Activated effector memory CD4-positive, alpha-beta T cell treated with anti-CD3 and anti-CD28 coated beads, Interleukin-2, amount 50 U/mL, for 16 hours (primary cell): ENCODE results near the gene ARSJ.

Experiments used
- DNase-seq: peaks from one replicate; pipeline ENCODE4 v3.0.0-alpha.2; 2020

ARSJ gene

DNA sequence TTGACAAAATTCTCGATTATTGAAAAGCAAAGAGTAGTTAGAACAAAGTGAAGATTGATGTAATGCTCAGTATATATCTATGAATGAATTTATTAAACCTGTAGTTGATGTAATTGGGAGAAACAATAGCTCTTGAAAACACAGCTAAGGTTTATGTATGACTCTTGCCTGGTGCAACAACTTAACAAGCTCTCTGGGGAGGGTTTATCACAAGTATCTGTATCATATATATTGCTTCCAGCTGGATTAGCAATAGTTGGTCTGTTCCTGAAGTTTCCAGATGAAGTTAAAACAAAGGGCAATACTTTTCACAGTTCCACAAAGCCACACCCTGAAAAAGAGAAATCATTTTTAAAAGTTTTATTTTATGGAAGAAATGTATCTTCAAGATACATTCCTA, 91.4 kb downstream of the ARSJ start:
- no peak for DNase-seq

DNA sequence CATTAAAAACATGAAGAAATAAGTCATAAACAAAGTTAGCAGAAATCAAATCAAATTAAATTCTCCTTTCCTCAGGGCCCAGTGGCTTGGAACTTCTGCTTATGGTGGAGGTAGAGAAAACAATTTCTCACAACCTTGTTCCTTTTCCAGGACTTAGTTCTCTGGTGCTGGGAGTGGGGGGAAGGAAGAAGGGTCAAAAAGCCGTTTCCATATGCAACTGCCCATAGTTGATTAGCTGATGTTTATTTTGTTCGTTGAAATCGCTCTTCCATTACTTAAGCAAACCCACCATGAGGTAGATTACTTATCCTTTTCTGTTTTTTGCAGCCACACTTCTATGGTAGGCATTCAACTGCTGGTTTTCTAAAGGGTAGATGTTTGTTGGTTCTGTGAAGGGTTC, 94.2 kb downstream of the ARSJ start:
- no peak for DNase-seq

DNA sequence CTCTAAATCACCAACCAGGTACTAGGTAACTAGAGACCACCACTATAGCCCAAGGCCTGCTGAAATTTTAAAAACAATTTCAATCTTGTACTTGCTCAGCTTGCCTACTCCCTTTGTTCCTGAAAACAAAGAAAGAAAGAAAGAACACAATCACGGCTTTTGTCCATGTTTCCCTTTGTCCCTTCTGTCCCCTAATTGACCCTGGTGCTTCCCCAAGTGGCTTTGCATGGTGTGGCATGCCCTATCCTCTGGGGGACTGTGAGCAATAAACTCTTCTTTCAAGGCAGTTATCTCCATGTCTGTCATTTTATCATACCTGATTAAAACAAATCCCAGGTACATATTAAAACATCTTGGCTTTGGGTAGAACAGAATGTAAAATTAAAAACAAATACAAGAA, 94.8 kb downstream of the ARSJ start:
- no peak for DNase-seq

DNA sequence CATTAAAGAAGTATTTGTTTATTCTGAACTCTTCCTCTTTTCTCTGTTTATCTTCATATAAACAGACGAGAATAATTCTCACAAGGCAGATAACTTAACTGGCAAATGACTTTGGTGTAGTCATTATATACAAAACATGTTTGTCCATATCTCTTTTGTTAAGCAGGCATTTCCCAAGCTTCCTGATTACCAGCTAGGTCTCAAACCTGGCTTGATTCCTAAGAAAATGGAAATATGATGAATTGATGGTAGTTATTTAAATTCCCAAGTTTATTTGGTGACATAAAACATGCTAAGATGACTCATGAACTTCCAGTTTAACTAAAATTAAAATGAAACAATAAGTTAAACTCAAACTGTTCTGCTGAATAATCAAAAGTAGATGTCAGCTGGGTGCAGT, 96.8 kb downstream of the ARSJ start:
- no peak for DNase-seq

DNA sequence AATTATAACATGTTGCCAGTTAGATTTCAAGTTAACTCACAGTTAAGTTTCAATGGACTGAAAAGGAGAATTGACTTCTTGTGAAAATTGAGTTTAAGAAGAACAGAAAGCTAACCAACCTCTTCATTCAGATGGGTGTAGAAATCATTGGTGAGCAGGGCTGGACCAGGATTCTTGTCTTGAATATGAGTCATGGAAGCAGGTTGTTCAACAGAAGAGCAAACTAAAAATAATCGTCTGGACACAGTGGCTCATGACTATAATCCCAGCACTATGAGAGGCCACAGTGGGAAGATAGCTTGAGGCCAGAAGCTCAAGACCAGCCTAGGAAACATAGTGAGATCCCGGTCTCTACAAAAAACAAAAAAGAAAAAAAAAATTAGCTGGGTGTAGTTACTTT, 98.2 kb downstream of the ARSJ start:
- DNase-seq, result no peak

DNA sequence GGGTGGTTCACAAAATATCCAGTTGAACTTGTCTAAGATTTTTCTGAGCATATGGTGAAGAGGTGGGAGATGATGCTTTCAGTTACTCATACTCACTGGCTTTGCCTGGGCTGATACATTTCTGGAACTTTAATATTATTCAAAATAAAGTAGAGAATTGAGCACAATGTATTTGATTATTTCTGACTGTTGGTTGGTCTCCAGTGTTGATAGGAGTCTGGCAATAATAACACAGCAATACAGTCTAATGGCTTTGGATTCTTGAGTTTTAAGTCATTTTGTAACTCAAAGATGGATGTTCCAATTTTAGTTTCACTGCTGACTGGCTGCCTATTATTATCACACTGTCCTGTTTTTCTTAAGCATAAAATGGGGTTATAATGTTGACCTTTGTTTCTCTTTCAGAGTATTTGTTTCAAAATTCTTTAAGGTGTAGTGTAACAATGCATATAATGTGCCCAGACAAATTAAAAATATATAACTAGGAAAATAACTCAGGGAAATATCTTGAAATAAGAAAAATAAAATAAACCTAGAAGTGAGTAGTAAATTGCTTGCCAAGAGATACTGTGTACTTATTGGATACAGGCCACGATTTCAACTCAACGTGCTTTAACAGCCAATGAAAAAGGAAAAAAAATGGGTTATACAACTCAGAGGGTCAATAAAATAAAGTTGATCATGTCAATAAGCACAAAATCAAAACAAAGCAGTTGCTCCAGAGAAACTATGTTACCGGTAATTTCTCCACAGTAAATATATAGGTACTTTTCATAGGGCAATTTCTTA, 99.0 kb downstream of the ARSJ start:
- no peak for DNase-seq

DNA sequence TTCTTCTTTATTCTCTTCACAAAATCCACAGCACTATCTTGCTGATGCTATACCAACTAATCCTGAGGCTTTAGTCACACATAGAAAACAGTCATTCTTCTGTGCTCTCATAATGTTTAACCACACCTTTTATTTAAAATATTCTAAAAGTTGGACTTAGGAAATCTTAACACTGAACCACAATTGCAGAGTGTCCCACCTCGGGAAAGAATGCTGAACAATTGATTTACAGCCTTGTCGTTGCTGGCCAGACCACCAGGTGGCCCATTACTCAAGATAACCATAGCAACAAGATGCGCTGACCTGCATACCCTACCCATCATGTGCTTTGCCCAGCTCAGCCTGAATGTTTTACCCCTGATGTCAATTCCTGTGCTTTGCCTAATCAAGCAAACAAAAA, 100.8 kb downstream of the ARSJ start:
- no peak for DNase-seq

DNA sequence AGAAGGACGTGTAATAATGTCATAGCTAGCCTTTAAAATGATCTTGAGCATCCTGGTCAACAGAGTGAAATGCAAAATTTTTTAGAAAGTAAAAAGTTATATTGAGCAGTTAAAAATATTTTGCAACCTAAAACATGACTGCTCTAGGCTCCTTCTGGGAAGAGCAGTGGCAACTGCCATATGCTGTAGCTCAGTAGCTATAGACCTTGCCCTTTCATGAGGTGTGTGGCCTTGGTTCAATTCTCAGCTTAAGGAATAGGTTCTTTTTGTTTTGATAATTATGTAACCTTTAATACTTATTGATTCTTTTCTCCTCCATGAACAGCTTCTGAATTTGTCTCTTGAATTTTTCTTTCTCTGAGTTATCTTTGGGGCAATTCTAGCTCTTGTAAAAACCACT, 105.0 kb downstream of the ARSJ start:
- no peak for DNase-seq

DNA sequence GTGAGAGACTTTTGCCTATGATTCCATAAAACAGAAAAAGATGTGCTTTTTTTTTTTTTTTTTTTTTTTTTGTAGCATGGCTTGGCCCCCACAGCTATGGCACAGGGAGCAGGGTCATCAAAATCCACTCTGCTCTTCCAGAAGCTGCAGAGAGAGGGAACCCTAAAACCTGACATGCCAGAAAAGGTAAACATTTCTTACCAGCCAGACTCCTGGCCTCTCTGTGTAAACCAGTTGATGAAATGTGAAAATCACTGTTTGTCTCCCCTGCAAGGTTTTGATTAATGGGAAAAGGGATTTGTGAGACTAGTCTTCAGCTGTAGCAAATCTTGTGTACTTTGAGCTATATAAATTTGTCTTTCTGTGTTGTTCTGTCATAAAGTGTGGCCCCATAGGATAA, 105.9 kb downstream of the ARSJ start:
- no peak for DNase-seq

DNA sequence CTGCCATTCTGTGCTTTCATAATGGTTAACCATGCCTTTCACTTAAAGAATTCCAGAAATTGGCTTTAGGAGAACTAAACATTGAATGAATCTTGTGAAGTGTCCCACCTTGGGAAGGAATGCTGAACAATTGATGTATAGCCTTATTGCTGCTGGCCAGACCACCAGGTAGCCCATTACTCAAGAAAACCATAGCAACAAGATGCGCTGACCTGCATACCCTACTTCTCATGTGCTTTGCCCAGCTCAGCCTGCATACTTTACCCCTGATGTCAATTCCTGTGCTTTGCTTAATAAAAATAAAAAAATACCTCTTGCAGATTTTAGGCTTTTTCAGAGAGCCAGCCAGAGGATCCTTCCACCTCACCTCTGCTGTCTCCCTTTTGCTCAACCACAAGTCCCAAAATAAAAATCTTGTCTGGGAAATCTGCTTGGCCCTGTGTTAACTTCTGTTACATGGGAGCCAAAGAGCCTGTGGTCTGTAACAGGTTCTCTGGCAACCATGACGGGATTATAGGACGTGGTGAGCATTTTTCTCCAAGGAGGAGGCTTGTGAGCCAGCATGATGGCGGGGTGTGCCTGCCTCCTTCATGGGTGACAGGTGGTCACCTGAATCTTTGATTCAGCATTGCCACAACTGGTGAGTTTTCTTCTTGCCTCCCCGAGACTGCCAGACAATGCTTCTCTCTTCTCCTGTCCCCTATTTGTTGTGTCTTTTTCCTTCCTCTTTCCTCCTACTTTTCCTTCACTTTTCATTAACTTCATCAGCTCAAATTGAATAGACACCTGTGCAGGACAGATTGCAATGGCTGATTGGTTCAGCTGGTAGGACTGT, 106.8 kb downstream of the ARSJ start:
- DNase-seq, result no peak

DNA sequence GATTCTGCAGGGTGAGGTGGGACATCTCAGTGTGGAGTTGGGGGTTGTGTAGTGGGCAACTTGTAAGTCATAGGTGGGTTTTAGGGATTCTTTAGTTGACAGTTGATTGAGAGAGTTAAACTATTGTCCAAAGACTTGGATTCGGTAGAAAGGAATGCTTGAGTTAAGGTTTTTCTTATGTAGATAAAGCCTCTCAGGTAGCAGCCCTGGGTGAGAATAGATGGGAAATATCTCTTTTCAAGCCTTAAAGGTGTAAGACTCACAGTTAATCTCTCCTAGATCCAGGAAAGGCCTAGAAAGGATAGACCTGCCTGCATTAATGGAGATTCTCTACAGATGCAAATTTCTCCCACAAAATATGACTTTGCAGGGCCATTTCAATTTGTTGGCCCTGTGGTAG, 108.4 kb downstream of the ARSJ start:
- DNase-seq, result no peak

DNA sequence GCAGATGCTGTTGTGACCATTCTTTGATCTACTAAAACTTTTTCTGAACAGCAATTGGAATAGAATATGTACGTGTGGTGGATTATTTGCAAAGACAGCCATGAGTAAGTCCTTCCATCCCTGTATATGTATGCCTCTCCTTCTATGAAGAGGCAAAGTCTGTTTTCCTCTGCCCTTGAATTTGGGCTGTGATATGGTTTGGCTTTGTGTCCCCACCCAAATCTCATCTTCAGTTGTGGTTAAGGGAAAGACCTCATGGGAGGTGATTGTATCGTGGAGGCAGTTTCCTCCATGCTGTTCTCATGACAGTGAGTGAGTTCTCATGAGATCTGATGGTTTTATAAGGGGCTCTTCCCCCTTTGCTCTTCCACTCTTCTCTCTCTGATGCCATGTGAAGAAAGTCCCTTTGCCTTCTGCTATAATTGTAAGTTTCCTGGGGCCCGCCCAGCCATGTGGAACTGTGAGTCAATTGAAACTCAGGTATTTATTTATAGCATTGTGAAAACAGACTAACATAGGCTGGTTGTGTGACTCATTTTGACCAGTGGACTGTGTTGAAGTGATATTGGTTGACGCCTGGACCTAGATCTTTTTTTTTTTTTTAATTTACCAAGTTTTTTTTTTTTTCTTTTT, 109.6 kb downstream of the ARSJ start:
- peak; percentile 77 for DNase-seq

DNA sequence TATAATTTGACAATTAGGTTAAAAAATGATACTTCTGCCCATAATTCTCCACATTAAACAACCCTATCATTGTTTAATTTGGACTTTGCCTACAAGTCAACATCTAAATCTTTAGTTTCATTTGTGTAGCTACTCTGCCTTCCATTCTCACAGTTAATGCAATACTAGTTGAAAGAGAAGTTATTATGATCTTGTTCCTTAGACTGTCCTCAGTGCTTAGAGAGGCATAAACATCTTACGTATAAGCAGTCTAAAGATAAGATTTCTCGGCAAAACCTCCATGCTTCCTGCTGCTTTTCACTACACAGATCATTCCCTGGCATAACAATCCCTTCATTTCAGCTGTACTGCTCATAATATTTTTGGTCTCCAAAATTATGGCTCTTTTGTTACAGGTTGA, 112.8 kb downstream of the ARSJ start:
- DNase-seq, result no peak

DNA sequence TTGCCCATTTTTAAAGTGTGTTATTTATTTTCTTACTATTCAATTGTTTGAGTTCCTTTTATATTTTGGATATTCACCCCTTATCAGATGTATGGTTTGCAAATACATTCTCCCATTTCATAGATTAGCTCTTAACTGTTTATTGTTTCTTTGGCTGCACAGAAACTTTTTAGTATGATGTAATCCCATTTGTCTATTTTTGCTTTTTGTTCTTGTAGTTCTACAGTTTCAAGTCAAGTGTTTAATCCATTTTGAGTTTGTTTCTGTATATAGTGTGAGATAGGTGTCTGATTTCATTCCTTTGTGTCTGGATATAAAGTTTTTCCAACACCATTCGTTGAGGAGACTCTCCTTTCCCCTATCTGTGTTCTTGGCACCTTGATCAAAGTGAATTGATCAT, 120.5 kb downstream of the ARSJ start:
- DNase-seq, result no peak

DNA sequence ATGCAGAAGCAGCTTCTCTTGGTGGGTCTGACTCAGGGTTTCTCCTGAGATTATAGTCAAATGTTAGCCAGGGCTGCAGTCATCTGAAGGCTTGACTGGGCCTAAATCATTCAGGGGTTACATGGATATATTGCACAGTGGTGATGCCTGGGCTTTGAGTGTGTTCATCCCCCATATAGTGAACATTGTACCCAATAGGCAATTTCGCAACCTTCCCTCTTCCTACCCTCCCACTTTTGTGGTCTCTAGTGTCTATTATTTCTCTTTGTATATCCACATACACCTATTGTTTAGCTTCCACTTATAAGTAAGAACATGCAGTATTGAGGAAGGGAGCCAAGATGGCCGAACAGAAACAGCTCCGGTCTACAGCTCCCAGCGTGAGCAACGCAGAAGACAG, 127.6 kb downstream of the ARSJ start:
- DNase-seq, result no peak
